A549 (cell line): ENCODE data around the gene FNDC7. TPM values are rescaled to one million over a fixed set of nuclear protein-coding genes. Genes with fewer than 3 reads are reported as not detected.
"Not testable (repeated sequence)": the region's sequence is repeated elsewhere in the genome, so short reads cannot be mapped to it uniquely, and the experiment has no call there.

Experiments used
- ATAC-seq, 2 experiments: fragments of 200-7000 bp in 1 of 2; fragments of >200 bp in 1 of 2; cut with Nextera tagmentation in 1 of 2; cut with Tn5 transposase in 1 of 2; 3 replicates each; pipeline versions ENCODE4 v1.8.0 to v1.9.1; 2018 to 2020; ENCODE audit warnings: mild to moderate bottlenecking in 1 of 2, moderate library complexity in 1 of 2
- CTCF ChIA-PET: fragments of 300-600 bp; sonication (Branson Sonifier 250); formaldehyde crosslinking; extraction: SDS; loops from one replicate; lab custom pipeline; 2021; ENCODE audit warnings: antibody characterized with exemption, inconsistent platforms; lab: Yijun Ruan, JAX
- POLR2A ChIA-PET: fragments of 350-600 bp; formaldehyde crosslinking; extraction: SDS; loops from one replicate; lab custom pipeline; 2021; ENCODE audit warnings: antibody characterized with exemption, inconsistent platforms; lab: Yijun Ruan, JAX
- DNase-seq, 2 experiments: peaks; one replicate each; pipeline versions ENCODE4 v3.0.0 to v3.0.0-alpha.2; 2011 to 2016; ENCODE audit warnings: low read depth in 1 of 2, low spot score in 1 of 2
- FAIRE-seq: peaks from 2 replicates; lab custom pipeline; 2011; peaks lifted over from hg19 to GRCh38; lab: Jason Lieb, UNC
- H3K27ac ChIP-seq, 2 experiments: fragments of >200 bp; sonication (Bioruptor Twin); formaldehyde crosslinking; 3 replicates each; pipeline ENCODE4 v1.5.1; 2016 to 2017
- H3K4me1 ChIP-seq: fragments of >200 bp; sonication (Bioruptor Twin); formaldehyde crosslinking; 3 replicates; pipeline ENCODE4 v1.6.1; 2016
- H3K4me2 ChIP-seq: fragments of >200 bp; sonication (Bioruptor Twin); formaldehyde crosslinking; 3 replicates; pipeline ENCODE4 v1.6.1; 2016
- H3K4me3 ChIP-seq: fragments of >200 bp; sonication (Bioruptor Twin); formaldehyde crosslinking; 3 replicates; pipeline ENCODE4 v1.5.1; 2016
- H3K9me3 ChIP-seq: fragments of >200 bp; sonication (Bioruptor Twin); formaldehyde crosslinking; 3 replicates; pipeline ENCODE4 v1.6.1; 2016
- BHLHE40 ChIP-seq: IDR thresholded peaks from 2 replicates; pipeline ENCODE4 v1.6.1; 2012; ENCODE audit warnings: low read depth, low read length, inconsistent platforms
- CBX2 ChIP-seq: fragments of 200-600 bp; sonication (generic); IDR thresholded peaks from 2 replicates; pipeline ENCODE4 v1.6.1; 2016; ENCODE audit warnings: low read depth, mild to moderate bottlenecking, borderline replicate concordance
- CEBPB ChIP-seq, 2 experiments: fragments of >200 bp in 1 of 2; sonication (Bioruptor Twin) in 1 of 2; formaldehyde crosslinking in 1 of 2; IDR thresholded peaks; 2 replicates each; pipeline ENCODE4 v1.6.1; 2012 to 2016
- EP300 ChIP-seq, 2 experiments: fragments of >200 bp; sonication (Bioruptor Twin); formaldehyde crosslinking; IDR thresholded peaks; 2 replicates in 1 of 2; 3 replicates in 1 of 2; pipeline ENCODE4 v1.6.1; 2016 to 2017
- GATA3 ChIP-seq: IDR thresholded peaks from 2 replicates; pipeline ENCODE4 v1.6.1; 2012; ENCODE audit warnings: borderline replicate concordance
- HES2 ChIP-seq: fragments of >200 bp; sonication (Bioruptor Twin); formaldehyde crosslinking; IDR thresholded peaks from 2 replicates; pipeline ENCODE4 v1.6.1; 2016
- HOXB5 ChIP-seq: fragments of 250-450 bp; sonication (Bioruptor Pico); IDR thresholded peaks from 2 replicates; pipeline ENCODE4 v1.5.0; 2020; ENCODE audit warnings: mild to moderate bottlenecking, moderate library complexity
- KDM1A ChIP-seq: fragments of 200-600 bp; sonication (generic); IDR thresholded peaks from 2 replicates; pipeline ENCODE4 v1.6.1; 2016; ENCODE audit warnings: low read depth, mild to moderate bottlenecking
- KDM5A ChIP-seq: fragments of 200-600 bp; sonication (generic); IDR thresholded peaks from 2 replicates; pipeline ENCODE4 v1.6.1; 2016; ENCODE audit warnings: antibody characterized with exemption, mild to moderate bottlenecking
- MAZ ChIP-seq: fragments of 150-350 bp; IDR thresholded peaks from 2 replicates; pipeline ENCODE4 v1.6.1; 2014; ENCODE audit warnings: antibody characterized with exemption, low read depth, low read length, borderline replicate concordance
- NR3C1 ChIP-seq: fragments of >200 bp; sonication (Bioruptor Twin); formaldehyde crosslinking; IDR thresholded peaks from 3 replicates; pipeline ENCODE4 v1.6.1; 2017
- PBX3 ChIP-seq: IDR thresholded peaks from 2 replicates; pipeline ENCODE4 v1.6.1; 2012
- POLR2A ChIP-seq: IDR thresholded peaks from 2 replicates; pipeline ENCODE4 v1.6.1; 2012; ENCODE audit warnings: mild to moderate bottlenecking, low read length
- RAD21 ChIP-seq, 2 experiments: fragments of >200 bp in 1 of 2; sonication (Bioruptor Twin) in 1 of 2; formaldehyde crosslinking in 1 of 2; IDR thresholded peaks in 1 of 2; conservative IDR thresholded peaks in 1 of 2; 2 replicates in 1 of 2; 3 replicates in 1 of 2; pipeline ENCODE4 v1.6.1; 2012 to 2018; ENCODE audit warnings: inconsistent platforms in 1 of 2
- RNF2 ChIP-seq: fragments of 200-600 bp; sonication (generic); IDR thresholded peaks from 2 replicates; pipeline ENCODE4 v1.6.1; 2016; ENCODE audit warnings: low read depth, mild to moderate bottlenecking, antibody characterized with exemption, moderate library complexity, borderline replicate concordance
- USF2 ChIP-seq: fragments of 450-650 bp; IDR thresholded peaks from 2 replicates; pipeline ENCODE4 v1.6.1; 2014; ENCODE audit warnings: antibody characterized with exemption
- ZC3H11A ChIP-seq: fragments of 450-650 bp; IDR thresholded peaks from 2 replicates; pipeline ENCODE4 v1.6.1; 2014; ENCODE audit warnings: antibody characterized with exemption, mild to moderate bottlenecking
- ZNF302 ChIP-seq: fragments of 250-450 bp; sonication (Bioruptor Pico); IDR thresholded peaks from 2 replicates; pipeline ENCODE4 v1.9.0; 2021; ENCODE audit warnings: inconsistent platforms, mild to moderate bottlenecking, moderate library complexity
- ZSCAN20 ChIP-seq: fragments of 250-450 bp; sonication (Bioruptor Pico); IDR thresholded peaks from 2 replicates; pipeline ENCODE4 v1.8.0; 2022; ENCODE audit warnings: mild to moderate bottlenecking, moderate library complexity
- WGBS: methylation state at CpG from one replicate; pipeline ENCODE4 v1.1.6; 2017; ENCODE audit errors: missing lambda C conversion rate; 5-methylcytosine and 5-hydroxymethylcytosine counted together
- polyA plus RNA-seq, 4 experiments: library from polyadenylated mRNA; depleted of rRNA in 3 of 4; stranded (reverse); fragments of >200 nt; fragmentation: RNase III in 1 of 4; extraction: RNeasy Plus Mini Kit Qiagen cat#74134 plus additional on column Dnase treatment in 1 of 4; gene quantifications; 2 replicates in 3 of 4; 3 replicates in 1 of 4; pipeline ENCODE4 v1.2.3, GENCODE V29; 2011 to 2017

FNDC7 gene
- polyA plus RNA-seq, 2 of the 4 experiments (the other 2 are of a cell fraction) = not detected

GRCh38 chr1:108679586-108680213 is 33.0 kb upstream of the FNDC7 start:
- CTCF ChIA-PET = interaction anchor here (1.5 kb wide), 1 partner anchor 10 kb away, joined by 3 read pairs; no protein-coding TSS in a partner anchor
- TF ChIP-seq PBX3 = no peak
- H3K4me3 ChIP-seq = no peak overlapping the region

GRCh38 chr1:108681701-108682100 is 31.0 kb upstream of the FNDC7 start:
- not testable (repeated sequence) for H3K4me3 ChIP-seq, ATAC-seq, DNase-seq, H3K4me2 ChIP-seq, FAIRE-seq, H3K9me3 ChIP-seq, H3K4me1 ChIP-seq, H3K27ac ChIP-seq
- CTCF ChIA-PET = interaction anchor here (0.6 to 0.7 kb wide), 2 partner anchors 21 to 811 kb away, joined by 3 to 4 read pairs; partner anchors contain the start of gene HENMT1
- POLR2A ChIA-PET = interaction anchor here (1.7 to 2.4 kb wide), 2 partner anchors 10 to 11 kb away, joined by 8 to 14 read pairs; partner anchors contain the start of gene PRPF38B
- 71% methylated on average over 4 of the region's 4 CpGs for WGBS

More at GRCh38 chr1:108679586-108680213, 33.0 kb upstream of the FNDC7 start:
- Histone ChIP-seq H3K4me1 (no peaks in the 10 kb centered on the region), H3K27ac (no peak overlapping the region), H3K4me2 (no peak overlapping the region), H3K9me3 (no peaks in the 10 kb centered on the region)
- DNase-seq = no peak
- POLR2A ChIA-PET = interaction anchor here (1.7 kb wide), 1 partner anchor 12 kb away, joined by 8 read pairs; the partner anchor contains the start of gene PRPF38B
- no peak for ATAC-seq
- 82% methylated on average over 10 of the region's 10 CpGs for WGBS
- FAIRE-seq = no peak

- H3K4me1 ChIP-seq = no peaks in the 10 kb centered on the region
- H3K4me2 ChIP-seq = no peak overlapping the region
- ATAC-seq (no peak), DNase-seq (no peak), FAIRE-seq (no peak)
- TF ChIP-seq GATA3 (no peak), ZNF302 (CRISPR knock-in tag) (no peak), BHLHE40 (no peak), KDM1A (no peak)
- ChIA-PET CTCF (interaction anchor here (0.6 kb wide), 1 partner anchor 131 kb away, joined by 3 read pairs; no protein-coding TSS in a partner anchor), POLR2A (no interaction called here)
- no peaks in the 10 kb centered on the region for H3K9me3 ChIP-seq
- WGBS = 83% methylated on average over 1 of the region's 1 CpG
- no peak overlapping the region for H3K4me3 ChIP-seq
- no peak overlapping the region for H3K27ac ChIP-seq
Observed at GRCh38 chr1:108685529-108685928, 27.2 kb upstream of the FNDC7 start.

GRCh38 chr1:108686614-108687313 is 25.9 kb upstream of the FNDC7 start:
- no peak overlapping the region for H3K4me3 ChIP-seq
- no peak for FAIRE-seq
- TF ChIP-seq ZC3H11A = no peak
- no peak for TF ChIP-seq POLR2A
- no peak for TF ChIP-seq CEBPB (IDR thresholded peaks at IDR 0.05)
- TF ChIP-seq RAD21 (conservative IDR thresholded peaks at IDR 0.05 in 1 of 2, IDR thresholded peaks at IDR 0.05 in 1 of 2) = no peak
- TF ChIP-seq CBX2 = no peak
- TF ChIP-seq HES2 = no peak
- TF ChIP-seq RNF2 = no peak
- no peak for TF ChIP-seq NR3C1
- TF ChIP-seq MAZ = no peak
- no peak for TF ChIP-seq ZSCAN20 (CRISPR knock-in tag)
- TF ChIP-seq KDM5A = no peak
- no peak for TF ChIP-seq HOXB5 (CRISPR knock-in tag)
- TF ChIP-seq USF2 = no peak
- TF ChIP-seq EP300 (IDR thresholded peaks at IDR 0.05) = no peak
- TF ChIP-seq, all 56 proteins: peak for 0
- Histone ChIP-seq H3K4me1 (0 out of 3 replicates have a peak, but pooled peaks cover 4% of the 10 kb centered on the region), H3K9me3 (no peaks in the 10 kb centered on the region), H3K4me2 (no peak overlapping the region), H3K27ac (no peak overlapping the region)
- WGBS = 41% methylated on average over 2 of the region's 2 CpGs
- no peak for ATAC-seq
- CTCF ChIA-PET = interaction anchor here (0.6 kb wide), 1 partner anchor 42 kb away, joined by 4 read pairs; no protein-coding TSS in a partner anchor
- POLR2A ChIA-PET = no interaction called here
- no peak for DNase-seq
